GM23248 (cell line): Measurements from ENCODE around the gene PLEKHA6.

Experiments used
- EZH2 ChIP-seq: fragments of 200-600 bp; sonication (generic); IDR thresholded peaks from 2 replicates; pipeline ENCODE4 v1.6.1; 2018; ENCODE audit warnings: antibody characterized with exemption, mild to moderate bottlenecking; ENCODE audit not compliant: insufficient read depth, poor library complexity, severe bottlenecking
- EZH2phosphoT487 ChIP-seq: fragments of 200-600 bp; sonication (generic); IDR thresholded peaks from 2 replicates; pipeline ENCODE4 v1.6.1; 2018; ENCODE audit warnings: antibody characterized with exemption, moderate library complexity, mild to moderate bottlenecking, low read depth; ENCODE audit not compliant: insufficient read depth

GRCh38 chr1:204405988-204406387, 46.3 kb upstream of the PLEKHA6 start:
- TF ChIP-seq EZH2 (no peak), EZH2phosphoT487 (no peak)
